Thymus (tissue), 11 donors: Measurements from ENCODE around the gene WDR1. TPM values are rescaled to one million over a fixed set of nuclear protein-coding genes. Genes with fewer than 3 reads are reported as not detected.

Source experiments
- DNase-seq, 9 donors: peaks; one replicate each; pipeline ENCODE4 v3.0.0-alpha.2; 2013; ENCODE audit warnings: low spot score in 9 of 9, low read depth in 6 of 9, missing footprints in 1 of 9
- H3K27ac ChIP-seq, 2 donors: one replicate each; pipeline ENCODE4 v1.5.1; 2013; ENCODE audit warnings: control low read depth in 1 of 2, low read depth in 1 of 2, low read length in 1 of 2, mild to moderate bottlenecking in 1 of 2, moderate library complexity in 1 of 2
- H3K27me3 ChIP-seq, 2 donors: one replicate each; pipeline ENCODE4 v1.5.1; 2013; ENCODE audit warnings: low read length in 1 of 2; ENCODE audit not compliant: control insufficient read depth in 2 of 2, insufficient read depth in 1 of 2
- H3K36me3 ChIP-seq, 2 donors: one replicate each; pipeline ENCODE4 v1.5.1; 2013; ENCODE audit warnings: low read length in 1 of 2, mild to moderate bottlenecking in 1 of 2, moderate library complexity in 1 of 2; ENCODE audit not compliant: control insufficient read depth in 2 of 2, insufficient read depth in 2 of 2
- H3K4me1 ChIP-seq, 2 donors: one replicate each; pipeline ENCODE4 v1.5.1; 2013; ENCODE audit warnings: low read length in 2 of 2; ENCODE audit not compliant: control insufficient read depth in 2 of 2, insufficient read depth in 2 of 2
- H3K4me3 ChIP-seq, 2 donors: one replicate each; pipeline ENCODE4 v1.5.1; 2013; ENCODE audit warnings: low read length in 2 of 2, control low read depth in 1 of 2, mild to moderate bottlenecking in 1 of 2
- H3K9me3 ChIP-seq, 2 donors: one replicate each; pipeline ENCODE4 v1.5.1; 2013; ENCODE audit warnings: low read length in 1 of 2, mild to moderate bottlenecking in 1 of 2; ENCODE audit not compliant: control insufficient read depth in 2 of 2, insufficient read depth in 1 of 2
- WGBS: extraction: QIAGEN DNeasy Blood & Tissue Kit; methylation state at CpG from one replicate; pipeline ENCODE4 v1.1.7; 2013; 5-methylcytosine and 5-hydroxymethylcytosine counted together
- polyA plus RNA-seq: library from polyadenylated mRNA; stranded (reverse); fragments of 200-250 nt; gene quantifications from one replicate; pipeline ENCODE4 v1.2.3, GENCODE V29; 2013
- total RNA-seq: library from RNA; stranded (reverse); fragments of 120-200 nt; gene quantifications from one replicate; pipeline ENCODE4 v1.2.4, GENCODE V29; 2013
- donor health status: healthy.

Gene WDR1
- total and polyA plus RNA-seq, 2 donors, result 141 to 166 TPM

- peaks cover 0 to 7% of the 10 kb centered on the region in 2 donors for H3K4me1 ChIP-seq
- no peak overlapping the region for H3K4me3 ChIP-seq
- peak overlapping the region in 1 of 2 donors; percentile 57 for H3K27ac ChIP-seq
- no peak for DNase-seq
- H3K36me3 ChIP-seq, result no peaks in the 10 kb centered on the region
- H3K27me3 ChIP-seq, result peaks cover 0 to 12% of the 10 kb centered on the region in 2 donors
- WGBS, result 51% methylated on average over 18 of the region's 18 CpGs
- no peaks in the 10 kb centered on the region for H3K9me3 ChIP-seq
Measured at GRCh38 chr4:10033191-10033881, 83.3 kb downstream of the WDR1 start.

- no peaks in the 10 kb centered on the region for H3K9me3 ChIP-seq
- peaks cover 0 to 14% of the 10 kb centered on the region in 2 donors for H3K27me3 ChIP-seq
- 67% methylated on average over 6 of the region's 6 CpGs for WGBS
- H3K36me3 ChIP-seq, result no peaks in the 10 kb centered on the region
- no peak overlapping the region for H3K27ac ChIP-seq
- H3K4me3 ChIP-seq, result no peak overlapping the region
- H3K4me1 ChIP-seq, result peaks cover 0 to 7% of the 10 kb centered on the region in 2 donors
- no peak for DNase-seq
Measured at GRCh38 chr4:10032625-10033024, 84.0 kb downstream of the WDR1 start.

GRCh38 chr4:10031668-10032590 lies 84.7 kb downstream of the WDR1 start:
- H3K27ac ChIP-seq, result peak overlapping the region in 1 of 2 donors; percentile 15
- H3K4me3 ChIP-seq, result no peak overlapping the region
- peaks cover 0 to 14% of the 10 kb centered on the region in 2 donors for H3K27me3 ChIP-seq
- H3K36me3 ChIP-seq, result no peaks in the 10 kb centered on the region
- peaks cover 0 to 7% of the 10 kb centered on the region in 2 donors for H3K4me1 ChIP-seq
- no peaks in the 10 kb centered on the region for H3K9me3 ChIP-seq
- 96% methylated on average over 10 of the region's 10 CpGs for WGBS
- no peak for DNase-seq

GRCh38 chr4:10030972-10031667 lies 85.5 kb downstream of the WDR1 start:
- Histone ChIP-seq H3K4me3 (no peak overlapping the region), H3K4me1 (peaks cover 0 to 7% of the 10 kb centered on the region in 2 donors), H3K36me3 (no peaks in the 10 kb centered on the region), H3K27ac (no peak overlapping the region), H3K27me3 (peaks cover 0 to 14% of the 10 kb centered on the region in 2 donors), H3K9me3 (no peaks in the 10 kb centered on the region)
- 89% methylated on average over 7 of the region's 7 CpGs for WGBS
- DNase-seq, result no peak

- H3K27ac ChIP-seq, result no peak overlapping the region
- over 99% methylated on average over 4 of the region's 4 CpGs for WGBS
- no peaks in the 10 kb centered on the region for H3K36me3 ChIP-seq
- H3K4me1 ChIP-seq, result peaks cover 0 to 7% of the 10 kb centered on the region in 2 donors
- DNase-seq, result no peak
- H3K4me3 ChIP-seq, result no peak overlapping the region
- peaks cover 0 to 14% of the 10 kb centered on the region in 2 donors for H3K27me3 ChIP-seq
- H3K9me3 ChIP-seq, result no peaks in the 10 kb centered on the region
Measured at GRCh38 chr4:10029403-10029802, 87.2 kb downstream of the WDR1 start.

GRCh38 chr4:10028910-10029309 lies 87.7 kb downstream of the WDR1 start:
- no peak for DNase-seq
- Histone ChIP-seq H3K36me3 (no peaks in the 10 kb centered on the region), H3K4me1 (peaks cover 0 to 7% of the 10 kb centered on the region in 2 donors), H3K27me3 (peaks cover 0 to 9% of the 10 kb centered on the region in 2 donors), H3K4me3 (no peak overlapping the region), H3K27ac (no peak overlapping the region), H3K9me3 (no peaks in the 10 kb centered on the region)
- WGBS, result 98% methylated on average over 4 of the region's 4 CpGs

GRCh38 chr4:10026485-10026884 lies 90.1 kb downstream of the WDR1 start:
- 93% methylated on average over 9 of the region's 9 CpGs for WGBS
- DNase-seq, result no peak
- peaks cover 0 to 4% of the 10 kb centered on the region in 2 donors for H3K27me3 ChIP-seq
- peaks cover 0 to 13% of the 10 kb centered on the region in 2 donors for H3K4me1 ChIP-seq
- H3K9me3 ChIP-seq, result no peaks in the 10 kb centered on the region
- no peak overlapping the region for H3K27ac ChIP-seq
- no peak overlapping the region for H3K4me3 ChIP-seq
- H3K36me3 ChIP-seq, result no peaks in the 10 kb centered on the region

- H3K9me3 ChIP-seq, result no peaks in the 10 kb centered on the region
- 91% methylated on average over 3 of the region's 3 CpGs for WGBS
- DNase-seq, result no peak
- H3K4me3 ChIP-seq, result no peak overlapping the region
- H3K27ac ChIP-seq, result no peak overlapping the region
- peaks cover 0 to 4% of the 10 kb centered on the region in 2 donors for H3K27me3 ChIP-seq
- H3K36me3 ChIP-seq, result no peaks in the 10 kb centered on the region
- peaks cover 0 to 22% of the 10 kb centered on the region in 2 donors for H3K4me1 ChIP-seq
Measured at GRCh38 chr4:10025230-10025806, 91.3 kb downstream of the WDR1 start.
